LNCAP (cell line): ENCODE results near the gene SUCO.

Experiments
- CTCF ChIP-seq: fragments of 450-650 bp; IDR thresholded peaks from 2 replicates; pipeline ENCODE4 v1.5.1; 2017; ENCODE audit warnings: mild to moderate bottlenecking

The SUCO gene

GRCh38 chr1:172500207-172500606 is 32.7 kb upstream of the SUCO start:
- no peak for TF ChIP-seq CTCF

DNA sequence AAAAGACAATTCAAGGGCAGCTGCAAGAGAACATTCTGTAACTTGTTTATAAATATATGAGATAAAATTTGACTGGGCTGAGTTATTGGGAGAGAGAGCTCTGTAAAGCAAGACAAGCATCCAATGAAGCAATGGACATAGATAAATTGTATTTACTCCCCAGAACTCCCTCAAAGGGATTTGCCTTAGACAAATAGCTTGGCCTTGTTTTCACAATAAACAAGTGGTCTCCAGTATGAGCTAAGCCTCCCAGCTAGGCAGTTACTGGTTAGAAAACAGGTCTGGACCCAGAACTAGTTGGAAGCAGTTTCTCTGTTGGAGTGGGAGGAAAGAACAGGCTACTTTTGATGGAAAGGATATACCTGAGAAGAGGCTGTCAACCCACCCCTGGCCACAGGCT is 25.2 kb upstream of the SUCO start:
- TF ChIP-seq CTCF: no peak

DNA sequence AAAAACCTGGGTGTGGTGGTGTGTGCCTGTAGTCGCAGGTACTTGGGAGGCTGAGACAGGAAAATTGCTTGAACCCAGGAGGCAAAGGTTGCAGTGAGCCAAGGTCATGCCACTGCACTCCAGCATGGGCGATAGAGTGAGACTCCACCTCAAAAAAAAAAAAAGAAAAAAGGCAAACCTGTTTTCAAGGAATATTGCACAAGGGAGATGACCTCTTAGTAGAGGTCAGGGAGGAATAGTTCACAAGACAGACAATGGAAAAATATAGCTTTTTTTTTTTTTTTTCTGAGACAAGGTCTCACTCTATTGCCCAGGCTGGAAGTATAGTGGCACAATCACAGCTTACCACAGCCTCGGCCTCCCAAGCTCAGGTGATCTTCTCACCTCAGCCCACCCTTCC is 22.5 kb upstream of the SUCO start:
- TF ChIP-seq CTCF: no peak

DNA sequence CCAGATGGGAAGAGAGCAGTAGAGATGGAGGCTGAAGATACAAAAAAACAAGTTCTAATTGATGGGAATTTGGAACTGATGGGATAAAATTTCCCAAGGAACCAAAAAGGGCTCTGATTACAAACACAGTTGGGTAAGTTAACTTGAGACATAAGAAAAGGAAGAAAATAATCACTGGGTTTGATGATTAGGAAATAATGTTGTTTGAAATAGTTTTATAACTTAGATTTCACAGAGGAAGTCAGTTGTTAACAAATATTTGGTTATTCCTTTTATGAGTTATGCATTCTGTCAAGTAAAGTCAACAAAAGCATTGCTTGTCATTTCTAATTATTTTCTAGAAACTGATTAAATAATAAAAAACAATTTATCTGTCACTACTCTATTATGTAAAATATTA is 20.4 kb upstream of the SUCO start:
- no peak for TF ChIP-seq CTCF

DNA sequence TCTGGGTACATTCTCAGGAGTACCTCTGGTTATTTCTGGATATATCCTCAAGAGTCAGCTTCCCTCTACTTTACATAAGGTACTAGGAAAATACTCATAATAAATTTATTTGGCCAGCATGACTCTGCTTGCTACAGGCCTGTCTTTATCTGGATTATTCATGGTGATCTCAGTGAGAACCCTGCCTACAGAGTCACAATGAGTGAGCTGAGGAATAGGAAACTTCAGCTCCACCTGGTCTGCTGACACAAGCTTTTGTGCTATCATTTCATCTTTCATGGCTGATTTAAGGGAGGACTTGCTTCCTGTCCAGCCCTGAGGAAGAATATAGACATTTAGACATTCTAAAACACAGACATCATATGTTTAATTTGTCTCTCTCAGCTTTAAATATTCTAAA is 19.5 kb upstream of the SUCO start:
- no peak for TF ChIP-seq CTCF

GRCh38 chr1:172514108-172514507 is 18.8 kb upstream of the SUCO start:
- no peak for TF ChIP-seq CTCF

DNA sequence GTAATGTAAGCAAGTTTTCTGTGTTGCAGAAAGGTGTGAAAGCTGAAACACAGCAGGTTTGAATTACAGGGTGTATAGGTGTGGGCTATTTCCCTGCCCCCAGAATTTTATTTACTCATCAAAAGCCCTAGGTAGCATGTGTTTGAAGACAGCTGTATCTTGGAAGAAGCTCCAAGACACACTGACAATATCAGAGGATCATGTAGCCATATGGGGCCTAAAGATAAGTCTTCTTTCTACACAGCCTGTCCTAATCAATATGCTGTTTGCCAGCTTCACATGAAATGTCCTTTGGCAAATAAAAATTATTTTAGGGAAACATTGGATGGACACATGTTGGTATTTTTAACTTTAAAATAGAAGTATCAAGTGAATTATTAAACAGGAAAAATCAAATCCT is 17.5 kb upstream of the SUCO start:
- no peak for TF ChIP-seq CTCF

DNA sequence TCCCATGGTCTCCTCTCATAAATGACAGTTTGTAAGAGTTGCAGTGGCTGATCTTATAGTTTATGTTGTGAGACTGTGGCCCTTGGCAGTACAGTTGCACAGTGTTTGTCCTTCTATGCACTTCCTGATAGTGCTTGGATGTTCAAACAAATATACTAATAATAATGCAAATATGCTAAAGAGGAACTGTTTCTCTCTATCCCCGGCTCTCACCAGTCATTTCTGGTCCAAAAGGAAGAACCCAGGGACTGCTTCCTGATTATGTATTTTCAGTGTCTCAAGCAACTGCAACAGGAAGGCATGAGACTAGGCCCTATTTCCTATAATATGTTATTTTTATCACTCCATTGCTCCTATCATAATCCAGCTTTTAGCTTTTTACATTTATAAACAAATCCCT is 17.0 kb upstream of the SUCO start:
- no peak for TF ChIP-seq CTCF
